Hepatocyte (in vitro differentiated cells): ENCODE data around the gene SLCO2A1.

Source experiments
- EZH2phosphoT487 ChIP-seq: fragments of 200-600 bp; sonication (generic); IDR thresholded peaks from one replicate; pipeline ENCODE4 v1.6.1; 2018; ENCODE audit warnings: antibody characterized with exemption, mild to moderate bottlenecking, low read depth, moderate library complexity; ENCODE audit not compliant: unreplicated experiment, severe bottlenecking
- TF ChIP-seq, protein P1 (sequence below): fragments of 200-600 bp; sonication (generic); IDR thresholded peaks from 2 replicates; pipeline ENCODE4 v1.5.1; 2016; ENCODE audit warnings: antibody characterized with exemption, mild to moderate bottlenecking; ENCODE audit not compliant: poor library complexity

GRCh38 chr3:133970339-133970738, 59.4 kb downstream of the SLCO2A1 start:
- TF ChIP-seq, protein P1, sequence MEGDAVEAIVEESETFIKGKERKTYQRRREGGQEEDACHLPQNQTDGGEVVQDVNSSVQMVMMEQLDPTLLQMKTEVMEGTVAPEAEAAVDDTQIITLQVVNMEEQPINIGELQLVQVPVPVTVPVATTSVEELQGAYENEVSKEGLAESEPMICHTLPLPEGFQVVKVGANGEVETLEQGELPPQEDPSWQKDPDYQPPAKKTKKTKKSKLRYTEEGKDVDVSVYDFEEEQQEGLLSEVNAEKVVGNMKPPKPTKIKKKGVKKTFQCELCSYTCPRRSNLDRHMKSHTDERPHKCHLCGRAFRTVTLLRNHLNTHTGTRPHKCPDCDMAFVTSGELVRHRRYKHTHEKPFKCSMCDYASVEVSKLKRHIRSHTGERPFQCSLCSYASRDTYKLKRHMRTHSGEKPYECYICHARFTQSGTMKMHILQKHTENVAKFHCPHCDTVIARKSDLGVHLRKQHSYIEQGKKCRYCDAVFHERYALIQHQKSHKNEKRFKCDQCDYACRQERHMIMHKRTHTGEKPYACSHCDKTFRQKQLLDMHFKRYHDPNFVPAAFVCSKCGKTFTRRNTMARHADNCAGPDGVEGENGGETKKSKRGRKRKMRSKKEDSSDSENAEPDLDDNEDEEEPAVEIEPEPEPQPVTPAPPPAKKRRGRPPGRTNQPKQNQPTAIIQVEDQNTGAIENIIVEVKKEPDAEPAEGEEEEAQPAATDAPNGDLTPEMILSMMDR: no peak
- TF ChIP-seq EZH2phosphoT487: no peak
